IMR-90 (cell line): ENCODE results near the gene MFNG. TPM values are rescaled to one million over a fixed set of nuclear protein-coding genes. Genes with fewer than 3 reads are reported as not detected.

ENCODE experiments used
- ATAC-seq: fragments of 200-7000 bp; cut with Tn5 transposase; 2 replicates; pipeline ENCODE4 v1.9.1; 2020; ENCODE audit warnings: low read depth, mild to moderate bottlenecking, moderate library complexity
- BruUV-seq: library from RNA; stranded (reverse); fragments of 400-500 nt; replicated peaks from 2 replicates; lab custom pipeline; 2021; lab: Mats Ljungman, UMichigan
- CTCF ChIA-PET: fragments of 300-600 bp; formaldehyde crosslinking; extraction: SDS; loops from one replicate; lab custom pipeline; 2021; ENCODE audit warnings: antibody characterized with exemption; lab: Yijun Ruan, JAX
- POLR2A ChIA-PET: fragments of 300-600 bp; sonication (Branson Sonifier 250); formaldehyde crosslinking; loops from one replicate; lab custom pipeline; 2022; ENCODE audit warnings: antibody characterized with exemption; ENCODE audit not compliant: unreplicated experiment; lab: Charles Lee
- DNase-seq: peaks from one replicate; pipeline ENCODE4 v3.0.0; 2013
- H2AFZ ChIP-seq: replicated peaks from 2 replicates; pipeline ENCODE3; 2013; ENCODE audit warnings: low read length, mild to moderate bottlenecking; ENCODE audit not compliant: poor library complexity
- H2AK5ac ChIP-seq: 2 replicates; pipeline ENCODE4 v1.6.1; 2013; ENCODE audit warnings: low read depth, low read length, inconsistent platforms
- H2AK9ac ChIP-seq: replicated peaks from 2 replicates; pipeline ENCODE3; 2013; ENCODE audit warnings: mild to moderate bottlenecking, low read depth, low read length, moderate library complexity; ENCODE audit not compliant: poor library complexity
- H2BK120ac ChIP-seq: 2 replicates; pipeline ENCODE4 v1.6.1; 2013; ENCODE audit warnings: low read depth, low read length, inconsistent platforms
- H2BK15ac ChIP-seq: 3 replicates; pipeline ENCODE4 v1.6.1; 2013; ENCODE audit warnings: low read depth, low read length, inconsistent platforms
- H2BK20ac ChIP-seq: 2 replicates; pipeline ENCODE4 v1.6.1; 2013; ENCODE audit warnings: low read depth, mild to moderate bottlenecking, inconsistent platforms, low read length, moderate library complexity
- H2BK5ac ChIP-seq: 2 replicates; pipeline ENCODE4 v1.6.1; 2013; ENCODE audit warnings: mild to moderate bottlenecking, low read depth, low read length, inconsistent platforms; ENCODE audit not compliant: poor library complexity, severe bottlenecking
- H3K14ac ChIP-seq: replicated peaks from 2 replicates; pipeline ENCODE4 v1.6.1; 2013; ENCODE audit warnings: low read depth, low read length, inconsistent platforms
- H3K18ac ChIP-seq: 2 replicates; pipeline ENCODE4 v1.6.1; 2013; ENCODE audit warnings: low read depth, low read length, control low read depth
- H3K23ac ChIP-seq: 2 replicates; pipeline ENCODE4 v1.6.1; 2013; ENCODE audit warnings: low read depth, low read length, inconsistent platforms
- H3K27ac ChIP-seq: 2 replicates; pipeline ENCODE4 v1.5.1; 2013; ENCODE audit warnings: mild to moderate bottlenecking, control low read depth, low read length; ENCODE audit not compliant: insufficient read depth
- H3K27me3 ChIP-seq: 2 replicates; pipeline ENCODE4 v1.6.1; 2013; ENCODE audit warnings: low read length; ENCODE audit not compliant: control insufficient read depth, insufficient read depth
- H3K36me3 ChIP-seq: 2 replicates; pipeline ENCODE4 v1.6.1; 2013; ENCODE audit warnings: low read length, mixed read lengths; ENCODE audit not compliant: control insufficient read depth, insufficient read depth
- H3K4ac ChIP-seq: 2 replicates; pipeline ENCODE4 v1.6.1; 2013; ENCODE audit warnings: low read depth, low read length, inconsistent platforms
- H3K4me1 ChIP-seq: 2 replicates; pipeline ENCODE4 v1.6.1; 2013; ENCODE audit warnings: low read length, mixed read lengths; ENCODE audit not compliant: control insufficient read depth, insufficient read depth
- H3K4me2 ChIP-seq: 2 replicates; pipeline ENCODE4 v1.6.1; 2013; ENCODE audit warnings: low read depth, mild to moderate bottlenecking, control low read depth, low read length, moderate library complexity
- H3K4me3 ChIP-seq: 2 replicates; pipeline ENCODE4 v1.5.1; 2013; ENCODE audit warnings: low read depth, mild to moderate bottlenecking, control low read depth, low read length, moderate library complexity; ENCODE audit not compliant: insufficient read depth
- H3K56ac ChIP-seq: 2 replicates; pipeline ENCODE4 v1.6.1; 2013; ENCODE audit warnings: low read length, inconsistent platforms; ENCODE audit not compliant: insufficient read depth; ENCODE audit errors: extremely low read depth
- H3K79me1 ChIP-seq, 2 experiments: 2 replicates each; pipeline ENCODE4 v1.6.1; 2013; ENCODE audit warnings: low read length in 2 of 2, inconsistent platforms in 1 of 2, low read depth in 1 of 2
- H3K9ac ChIP-seq: 2 replicates; pipeline ENCODE4 v1.6.1; 2013; ENCODE audit warnings: low read depth, low read length, control low read depth
- H3K9me1 ChIP-seq: 2 replicates; pipeline ENCODE4 v1.6.1; 2013; ENCODE audit warnings: low read length, inconsistent platforms; ENCODE audit not compliant: insufficient read depth
- H3K9me3 ChIP-seq: 2 replicates; pipeline ENCODE4 v1.6.1; 2013; ENCODE audit warnings: low read length; ENCODE audit not compliant: control insufficient read depth, insufficient read depth
- H4K20me1 ChIP-seq: 2 replicates; pipeline ENCODE4 v1.6.1; 2013; ENCODE audit warnings: low read length, inconsistent platforms; ENCODE audit not compliant: insufficient read depth
- H4K5ac ChIP-seq: 2 replicates; pipeline ENCODE4 v1.6.1; 2013; ENCODE audit warnings: mild to moderate bottlenecking, low read depth, low read length, control low read depth
- H4K8ac ChIP-seq, 2 experiments: 2 replicates each; pipeline ENCODE4 v1.6.1; 2013; ENCODE audit warnings: low read depth in 2 of 2, low read length in 2 of 2, control low read depth in 1 of 2, inconsistent platforms in 1 of 2
- H4K91ac ChIP-seq: 2 replicates; pipeline ENCODE4 v1.6.1; 2013; ENCODE audit warnings: low read depth, low read length, inconsistent platforms; ENCODE audit not compliant: insufficient read depth
- BHLHE40 ChIP-seq: fragments of 150-350 bp; IDR thresholded peaks from 2 replicates; pipeline ENCODE4 v1.6.1; 2016; ENCODE audit warnings: mild to moderate bottlenecking, low read depth, low read length
- CEBPB ChIP-seq: IDR thresholded peaks from 2 replicates; pipeline ENCODE4 v1.6.1; 2012; ENCODE audit warnings: low read depth, low read length, improper control_type of control experiment
- CHD1 ChIP-seq: IDR thresholded peaks from 2 replicates; pipeline ENCODE4 v1.6.1; 2012; ENCODE audit warnings: low read depth, low read length, improper control_type of control experiment
- ELK1 ChIP-seq: fragments of 150-350 bp; IDR thresholded peaks from 2 replicates; pipeline ENCODE4 v1.6.1; 2016; ENCODE audit warnings: low read depth, mild to moderate bottlenecking, low read length, moderate library complexity, borderline replicate concordance
- FOS ChIP-seq: fragments of 150-350 bp; IDR thresholded peaks from 2 replicates; pipeline ENCODE4 v1.6.1; 2016; ENCODE audit warnings: low read depth, low read length
- MAFK ChIP-seq: IDR thresholded peaks from 2 replicates; pipeline ENCODE4 v1.6.1; 2012; ENCODE audit warnings: low read depth, low read length, improper control_type of control experiment
- MAZ ChIP-seq: IDR thresholded peaks from 2 replicates; pipeline ENCODE4 v1.6.1; 2012; ENCODE audit warnings: low read depth, mild to moderate bottlenecking, low read length, improper control_type of control experiment, moderate library complexity, borderline replicate concordance
- MXI1 ChIP-seq: IDR thresholded peaks from 2 replicates; pipeline ENCODE4 v1.6.1; 2012; ENCODE audit warnings: low read depth, mild to moderate bottlenecking, low read length, moderate library complexity, borderline replicate concordance
- NFE2L2 ChIP-seq: fragments of 150-350 bp; IDR thresholded peaks from 2 replicates; pipeline ENCODE4 v1.6.1; 2016; ENCODE audit warnings: low read depth, mild to moderate bottlenecking, low read length
- RAD21 ChIP-seq: IDR thresholded peaks from 2 replicates; pipeline ENCODE4 v1.6.1; 2012; ENCODE audit warnings: low read length, improper control_type of control experiment
- RCOR1 ChIP-seq: IDR thresholded peaks from 2 replicates; pipeline ENCODE4 v1.6.1; 2012; ENCODE audit warnings: mild to moderate bottlenecking, low read length, improper control_type of control experiment; ENCODE audit not compliant: insufficient replicate concordance
- USF2 ChIP-seq: fragments of 150-350 bp; IDR thresholded peaks from 2 replicates; pipeline ENCODE4 v1.6.1; 2017; ENCODE audit warnings: mild to moderate bottlenecking, antibody characterized with exemption, low read length, low read depth
- WGBS, 2 experiments: methylation state at CpG; one replicate each; pipeline versions ENCODE4 v1.1.5 to v1.1.7; 2013; ENCODE audit warnings: missing lambda C conversion rate in 2 of 2; ENCODE audit not compliant: insufficient read length in 1 of 2; ENCODE audit errors: extremely low coverage in 2 of 2; 5-methylcytosine and 5-hydroxymethylcytosine counted together
- dilution Hi-C: fragments of 300-500 bp; cut with HindIII; formaldehyde crosslinking; loops from one replicate; pipeline ENCODE4 v1.14.3; 2018; ENCODE audit warnings: low sequenced_read_pairs; ENCODE audit not compliant: unreplicated experiment
- in situ Hi-C: fragments of 300-500 bp; cut with MboI; formaldehyde crosslinking; loops from 3 replicates; pipeline ENCODE4 v1.14.3; 2019; ENCODE audit warnings: low sequenced_read_pairs, inconsistent platforms, mixed read lengths
- intact Hi-C: fragments of 100-400 bp; cut with micrococcal nuclease; formaldehyde crosslinking; loops from 2 replicates; pipeline ENCODE4 v1.10.0; 2022
- polyA plus RNA-seq, 3 experiments: library from polyadenylated mRNA; depleted of rRNA; stranded (reverse); fragments of >200 nt; gene quantifications; 2 replicates each; pipeline ENCODE4 v1.2.3, GENCODE V29; 2012; ENCODE audit warnings: low replicate concordance in 1 of 3
- total RNA-seq: library from RNA; depleted of rRNA; stranded (reverse); fragments of >200 nt; gene quantifications from 2 replicates; pipeline ENCODE4 v1.2.3, GENCODE V29; 2012

MFNG gene
- total and polyA plus RNA-seq, 2 of the 4 experiments (the other 2 are of a cell fraction), result 0.15 TPM; not detected in 1

GRCh38 chr22:37423283-37423682 is 62.9 kb downstream of the MFNG start:
- WGBS, 2 experiments, result 100% methylated on average over 1 of the region's 8 CpGs; no CpG with 5 or more reads in 1 of the 2 experiments
- no peak overlapping the region for H3K4me3 ChIP-seq
- in situ Hi-C loops (no loop called here), intact Hi-C loops (no loop called here), dilution Hi-C loops (no loop called here)
- no peak overlapping the region for H3K4ac ChIP-seq
- no peak overlapping the region for H3K18ac ChIP-seq
- no peak overlapping the region for H3K27ac ChIP-seq
- H4K8ac ChIP-seq, result no peak overlapping the region
- no TSS peak for BruUV-seq
- H3K9me1 ChIP-seq, result no peaks in the 10 kb centered on the region
- no peak overlapping the region for H2AK9ac ChIP-seq
- no peaks in the 10 kb centered on the region for H3K9me3 ChIP-seq
- ATAC-seq (no peak), DNase-seq (no peak)
- no peak overlapping the region for H2BK15ac ChIP-seq
- no peak overlapping the region for H2BK120ac ChIP-seq
- H3K79me1 ChIP-seq, result peaks cover 3 to 16% of the 10 kb centered on the region in 2 experiments; a peak in 2 of 4 replicates
- TF ChIP-seq ELK1 (no peak), NFE2L2 (no peak), FOS (no peak), MAZ (no peak), USF2 (no peak), CHD1 (no peak), MXI1 (no peak), MAFK (no peak), BHLHE40 (no peak), CEBPB (no peak), RCOR1 (no peak), RAD21 (no peak)
- no peak overlapping the region for H3K23ac ChIP-seq
- no peak overlapping the region for H3K4me2 ChIP-seq
- H3K14ac ChIP-seq, result no peak overlapping the region
- H3K36me3 ChIP-seq, result no peaks in the 10 kb centered on the region
- peaks cover 27% of the 10 kb centered on the region for H4K20me1 ChIP-seq
- ChIA-PET POLR2A (no interaction called here), CTCF (interaction anchor here (1.1 kb wide), 1 partner anchor 33 kb away, joined by 3 read pairs; no protein-coding TSS in a partner anchor)
- H4K91ac ChIP-seq, result no peak overlapping the region
- no peak overlapping the region; the same call in 1 of the 2 replicates for H2AK5ac ChIP-seq
- H3K56ac ChIP-seq, result no peak overlapping the region
- H3K4me1 ChIP-seq, result peaks cover 14% of the 10 kb centered on the region
- H2AFZ ChIP-seq, result no peak overlapping the region
- no peak overlapping the region for H3K9ac ChIP-seq
- H4K5ac ChIP-seq, result no peak overlapping the region
- no peak overlapping the region for H2BK20ac ChIP-seq
- no peak overlapping the region for H2BK5ac ChIP-seq
- no peaks in the 10 kb centered on the region; the same call in 1 of the 2 replicates for H3K27me3 ChIP-seq
